NCI-H2029 (cell line): ENCODE measurements around the gene RPL37.
"Not testable (repeated sequence)": the region's sequence is repeated elsewhere in the genome, so short reads cannot be mapped to it uniquely, and the experiment has no call there.

Experiments used
- DNase-seq: peaks from one replicate; lab custom pipeline; 2025; lab: John Stamatoyannopoulos, UW

The RPL37 gene

GRCh38 chr5:40834849-40835787 is at the start of gene RPL37:
TSS of gene RPL37 (minus strand) at chr5:40835222. CDS start at chr5:40835185, 37 bp downstream.
- DNase-seq, result peak; percentile 93

- not testable (repeated sequence) for DNase-seq
Observed at GRCh38 chr5:40883051-40883450, 48.0 kb upstream of the RPL37 start.

- no peak for DNase-seq
Observed at GRCh38 chr5:40882291-40882690, 47.3 kb upstream of the RPL37 start.

GRCh38 chr5:40879163-40879942 is 44.3 kb upstream of the RPL37 start:
- peak; percentile 6 for DNase-seq

- DNase-seq, result no peak
Observed at GRCh38 chr5:40877371-40877988, 42.5 kb upstream of the RPL37 start.

- no peak for DNase-seq
Observed at GRCh38 chr5:40875958-40876357, 40.9 kb upstream of the RPL37 start.

GRCh38 chr5:40873286-40873880 is 38.4 kb upstream of the RPL37 start:
- no peak for DNase-seq

- not testable (repeated sequence) for DNase-seq
Observed at GRCh38 chr5:40872253-40872652, 37.2 kb upstream of the RPL37 start.

- no peak for DNase-seq
Observed at GRCh38 chr5:40871177-40871576, 36.2 kb upstream of the RPL37 start.

GRCh38 chr5:40869384-40869783 is 34.4 kb upstream of the RPL37 start:
- DNase-seq, result no peak

- DNase-seq, result no peak
Observed at GRCh38 chr5:40866844-40867243, 31.8 kb upstream of the RPL37 start.

- not testable (repeated sequence) for DNase-seq
Observed at GRCh38 chr5:40865004-40865403, 30.0 kb upstream of the RPL37 start.

- DNase-seq, result no peak
Observed at GRCh38 chr5:40860711-40861110, 25.7 kb upstream of the RPL37 start.

- no peak for DNase-seq
Observed at GRCh38 chr5:40853632-40854192, 18.7 kb upstream of the RPL37 start.

GRCh38 chr5:40847525-40847924 is 12.5 kb upstream of the RPL37 start:
- no peak for DNase-seq

- DNase-seq, result no peak
Observed at GRCh38 chr5:40846371-40846770, 11.3 kb upstream of the RPL37 start.

- no peak for DNase-seq
Observed at GRCh38 chr5:40844565-40844964, 9.5 kb upstream of the RPL37 start.

GRCh38 chr5:40842351-40842750 is 7.3 kb upstream of the RPL37 start:
- no peak for DNase-seq

- no peak for DNase-seq
Observed at GRCh38 chr5:40841068-40841805, 6.2 kb upstream of the RPL37 start, which contains the start of gene CARD6. TSS of gene CARD6 (plus strand) at chr5:40841367. CDS start at chr5:40841383, 16 bp downstream.

- no peak for DNase-seq
Observed at GRCh38 chr5:40838086-40838485, 3.1 kb upstream of the RPL37 start.

- no peak for DNase-seq
Observed at GRCh38 chr5:40834391-40834848, 602 bp downstream of the RPL37 start.
